ENCODE data around the gene GCK.
A peak's percentile ranks its signal among the peaks of the same experiment; 100 is the strongest.
"Not testable (repeated sequence)": the region's sequence is repeated elsewhere in the genome, so short reads cannot be mapped to it uniquely, and the experiment has no call there.

The GCK gene

DNA sequence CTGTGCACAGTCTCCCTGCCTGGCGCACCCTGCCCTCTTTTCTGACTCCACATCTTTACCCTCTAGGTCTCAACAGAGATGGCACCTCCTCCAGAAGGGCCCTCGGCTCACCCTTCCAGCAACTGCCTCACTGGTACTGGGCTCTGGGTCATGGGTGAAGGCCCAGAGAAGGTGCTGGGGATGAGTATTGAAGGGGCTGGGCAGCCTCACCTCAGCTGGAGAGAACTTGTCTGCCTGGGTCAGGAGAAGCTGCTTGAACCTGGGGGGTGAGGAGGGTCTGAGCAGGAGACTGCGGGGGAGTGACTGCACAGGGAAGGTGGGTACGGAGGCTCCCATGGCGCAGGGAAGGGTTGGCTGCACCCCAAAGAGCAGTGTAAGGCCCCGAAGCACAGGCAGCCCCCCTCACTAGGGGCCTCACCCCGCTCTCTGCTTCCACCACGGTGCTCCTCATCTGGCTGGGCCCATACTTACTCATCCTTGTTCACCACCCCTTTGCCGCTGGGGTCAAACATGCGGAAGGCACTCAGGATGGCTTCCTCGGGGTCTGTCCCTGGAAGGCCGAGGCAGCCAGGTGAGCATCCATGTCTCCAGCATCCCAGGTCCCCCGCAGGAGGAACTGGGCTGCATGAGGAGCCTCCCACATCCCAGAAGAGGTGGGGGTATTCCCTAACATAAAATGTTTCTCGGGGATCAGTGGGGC, 49.8 kb downstream of the GCK start:
- DNase-seq = no peak

DNA sequence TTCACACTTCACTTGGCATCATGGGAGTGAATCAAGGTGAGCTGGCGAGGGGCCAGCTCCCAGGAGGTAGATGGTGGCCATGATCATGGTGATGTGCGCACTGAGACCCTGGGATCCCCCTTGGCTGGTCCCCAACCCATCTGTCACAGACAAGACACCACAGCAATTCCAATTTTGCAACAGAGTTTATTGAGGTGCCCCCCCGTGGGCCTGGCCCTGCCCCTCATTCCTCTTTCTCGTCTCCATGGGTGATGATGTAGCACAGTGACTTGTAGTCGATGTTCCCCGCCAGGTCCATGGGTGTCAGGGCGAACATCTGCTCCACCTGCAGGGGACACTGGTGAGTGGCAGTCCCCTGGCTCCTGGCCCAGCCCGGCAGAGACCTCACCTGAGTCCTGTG, 50.5 kb downstream of the GCK start:
- DNase-seq = no peak

DNA sequence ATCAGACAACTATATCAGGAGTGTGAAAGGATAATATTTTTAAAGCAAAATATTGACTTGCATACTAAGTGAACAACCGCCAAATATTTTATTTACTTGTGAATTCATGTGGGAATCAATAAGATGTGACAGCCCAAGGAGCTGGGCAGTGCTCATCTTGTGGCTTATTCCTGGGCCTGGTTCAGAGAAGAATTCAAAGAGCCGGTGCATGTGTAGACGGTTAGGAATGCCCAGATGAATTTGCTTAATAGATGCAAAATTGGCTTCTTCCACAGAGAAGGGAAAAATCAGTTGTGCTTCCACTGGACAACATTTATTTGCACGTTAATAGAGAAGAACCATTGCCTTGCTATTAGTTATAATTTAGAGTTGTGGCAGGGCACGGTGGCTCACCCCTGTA, 52.5 kb downstream of the GCK start:
- no peak for DNase-seq

DNA sequence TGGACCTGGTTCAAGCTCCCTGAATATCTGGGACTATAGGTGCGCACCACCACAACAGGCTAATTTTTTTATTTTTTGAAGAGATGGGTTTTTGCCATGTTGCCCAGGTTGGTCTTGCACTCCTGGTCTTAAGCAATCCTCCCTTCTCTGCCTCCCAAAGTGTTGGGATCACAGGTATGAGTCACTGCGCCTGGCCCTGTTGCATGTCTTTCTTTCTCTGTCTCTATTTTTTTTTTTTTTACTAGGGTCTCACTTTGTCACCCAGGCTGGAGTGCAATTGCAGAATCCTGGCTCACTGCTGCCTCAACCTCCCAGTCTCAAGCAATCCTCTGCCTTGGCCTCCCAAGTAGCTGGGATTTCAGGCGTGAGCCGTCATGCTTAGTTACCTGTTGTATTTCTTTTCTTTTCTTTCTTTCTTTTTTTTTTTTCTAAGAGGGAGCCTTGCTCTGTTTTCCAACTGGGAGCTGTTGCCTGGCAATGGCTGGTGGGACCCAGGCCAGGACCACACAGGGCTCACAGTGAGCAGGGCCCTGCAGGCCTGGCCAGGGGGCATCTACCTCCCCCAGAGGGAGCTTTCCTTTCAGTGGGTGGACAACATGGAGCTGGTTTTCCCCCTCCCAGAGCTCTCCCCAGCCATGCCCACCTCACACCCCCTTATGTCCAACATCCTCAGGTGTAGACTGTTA, 54.2 kb downstream of the GCK start:
- no peak for DNase-seq

DNA sequence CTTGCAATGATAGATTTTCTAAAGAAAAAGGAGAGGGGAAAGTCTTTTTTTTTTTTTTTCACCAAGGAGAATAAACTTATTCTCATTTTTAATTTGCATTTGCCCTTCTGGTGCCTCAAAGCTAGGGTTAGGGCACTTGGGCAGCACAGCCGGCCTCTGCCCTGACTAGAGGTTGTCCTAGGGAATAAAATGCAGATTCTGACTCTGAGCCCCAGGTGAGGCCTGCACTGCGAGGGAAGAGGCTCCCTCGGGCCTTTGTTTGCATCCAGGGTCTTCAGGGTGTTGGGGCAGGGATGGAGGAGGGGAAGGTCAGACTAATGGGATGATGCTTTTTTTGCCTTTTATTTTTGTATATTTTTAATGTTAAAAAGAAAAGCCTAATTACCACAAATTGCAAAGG, 55.9 kb downstream of the GCK start:
- no peak for DNase-seq

DNA sequence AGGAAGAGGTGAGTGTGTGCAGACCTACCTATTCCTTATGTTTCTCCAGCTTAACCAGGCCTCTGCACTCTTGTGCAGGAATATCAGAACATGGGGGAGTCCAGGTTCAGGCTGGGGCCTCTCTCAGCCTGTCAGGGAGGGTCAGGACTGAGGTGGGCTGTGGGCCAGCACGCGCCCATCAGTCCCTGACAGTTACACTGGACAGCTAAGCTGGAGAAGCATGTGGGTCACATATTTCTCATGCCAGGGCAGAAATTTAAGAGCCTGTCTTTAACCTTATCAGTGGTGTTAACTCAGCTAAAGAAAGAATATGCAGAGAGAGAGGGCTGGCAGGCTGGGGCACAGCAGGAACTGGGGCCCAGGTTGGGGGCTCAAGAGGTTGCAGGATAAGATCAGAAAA, 57.2 kb downstream of the GCK start:
- DNase-seq = no peak

DNA sequence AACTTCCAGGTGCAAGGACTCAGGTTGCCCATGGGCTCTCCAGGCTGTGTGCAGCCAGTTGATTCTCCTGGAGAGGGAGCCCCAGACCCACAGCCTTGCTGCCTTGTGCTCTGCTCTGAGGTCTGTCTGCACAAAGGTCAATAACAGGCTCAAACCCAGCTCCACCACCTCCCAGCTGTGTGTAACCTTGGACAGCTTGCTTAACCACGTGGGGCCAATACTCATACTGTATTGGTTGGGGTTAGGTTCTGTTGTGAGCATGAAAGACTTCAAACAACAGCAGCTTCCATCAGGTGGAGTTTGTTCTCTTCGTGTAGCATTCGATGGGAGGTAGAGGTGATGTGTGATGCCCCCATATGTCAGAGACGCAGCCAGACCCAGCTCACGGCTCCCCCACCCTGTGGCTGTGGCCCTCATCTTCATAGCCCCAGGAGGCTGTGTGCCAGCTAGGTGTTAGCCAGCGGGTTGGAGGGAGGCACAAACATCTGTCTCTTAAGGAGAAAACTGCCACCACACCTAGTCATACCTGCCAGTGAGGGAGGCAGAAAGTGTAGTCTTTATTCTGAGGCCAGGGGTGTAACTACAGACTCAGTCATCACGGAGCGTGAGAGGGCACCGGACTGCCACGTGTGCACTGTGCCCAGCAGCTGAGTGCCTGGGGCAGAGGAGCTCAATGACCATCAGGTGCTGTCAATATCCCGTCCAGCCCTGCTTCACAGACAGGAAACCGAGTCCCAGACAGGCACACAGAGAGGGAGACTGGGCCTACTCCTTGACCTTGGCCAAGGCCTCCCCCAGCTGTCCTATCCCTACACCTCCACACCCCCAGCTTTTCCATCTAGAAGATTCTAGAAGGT, 57.8 kb downstream of the GCK start:
- no peak for DNase-seq

DNA sequence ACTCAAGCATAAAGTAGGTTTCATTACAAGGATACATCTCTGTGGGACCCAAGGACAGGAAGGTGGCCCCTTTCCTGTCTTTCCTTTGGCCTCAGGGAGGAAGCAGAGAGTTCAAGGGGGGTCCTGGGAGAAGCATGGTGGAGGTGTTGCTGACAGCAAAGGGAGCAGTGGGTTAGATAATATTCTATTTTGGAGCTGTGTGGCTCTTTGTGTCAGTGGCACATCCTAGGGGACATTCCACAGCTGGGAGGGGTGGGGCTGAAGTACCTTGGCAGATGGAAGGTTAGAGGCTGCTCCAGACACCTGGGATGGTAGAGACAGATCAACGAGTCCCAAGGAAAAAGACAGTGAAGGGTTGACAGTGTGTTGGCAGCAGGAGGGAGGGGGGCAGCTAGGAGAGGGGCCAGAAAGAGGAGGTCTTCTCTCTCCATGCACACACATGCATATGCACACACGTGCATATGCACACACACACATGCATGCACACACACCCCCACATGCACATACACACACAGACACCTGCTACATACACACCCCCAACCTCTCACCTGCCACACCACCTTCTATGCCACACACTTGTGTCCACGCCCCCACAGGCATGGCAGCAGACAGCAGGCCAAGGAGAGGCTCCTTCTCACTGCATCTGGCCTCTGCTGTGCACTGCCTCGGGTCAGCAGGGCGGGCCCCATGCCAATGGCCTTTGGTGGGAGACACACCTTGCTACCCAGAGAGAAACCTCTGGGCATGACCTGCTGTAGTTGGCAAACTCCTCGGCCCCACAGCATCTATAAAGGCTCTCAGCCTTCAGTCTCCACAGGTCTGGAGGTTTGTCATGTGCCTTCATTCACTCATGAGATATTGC, 60.3 kb downstream of the GCK start:
- DNase-seq = no peak

DNA sequence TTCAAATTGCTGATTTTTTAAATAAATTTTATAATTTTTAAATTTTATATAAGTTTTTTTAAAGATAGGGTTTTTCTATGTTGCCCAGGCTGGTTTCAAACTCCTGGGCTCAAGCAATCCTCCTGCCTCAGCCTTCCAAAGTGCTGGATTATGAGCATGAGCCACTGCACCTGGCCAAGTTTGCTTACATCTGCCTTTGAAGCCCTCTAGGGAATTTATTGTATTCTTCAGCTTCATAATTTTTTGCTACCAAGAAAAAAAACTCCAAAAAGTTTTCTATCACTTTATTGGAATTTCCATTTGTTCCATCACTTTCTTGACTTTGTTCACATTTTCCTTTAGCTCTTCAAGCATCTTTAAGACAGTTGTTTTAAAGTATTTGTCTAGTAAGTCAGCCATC, 62.1 kb downstream of the GCK start:
- DNase-seq = no peak

DNA sequence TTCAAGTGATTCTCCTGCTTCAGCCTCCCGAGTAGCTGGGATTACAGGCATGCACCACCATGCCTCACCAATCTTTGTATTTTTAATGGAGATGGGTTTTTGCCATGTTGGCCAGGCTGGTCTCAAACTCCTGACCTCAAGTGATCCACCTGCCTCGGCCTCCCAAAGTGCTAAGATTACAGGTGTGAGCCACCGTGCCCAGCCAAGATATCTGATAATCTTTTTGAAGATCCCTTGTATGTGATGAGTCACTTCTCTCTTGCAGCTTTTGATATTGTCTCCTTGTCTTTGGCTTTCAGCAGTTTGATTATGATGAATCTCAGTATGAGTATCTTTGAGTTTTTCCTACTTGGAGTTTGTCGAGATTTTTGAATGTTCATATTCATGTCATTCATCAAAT, 62.7 kb downstream of the GCK start:
- not testable (repeated sequence) for DNase-seq

DNA sequence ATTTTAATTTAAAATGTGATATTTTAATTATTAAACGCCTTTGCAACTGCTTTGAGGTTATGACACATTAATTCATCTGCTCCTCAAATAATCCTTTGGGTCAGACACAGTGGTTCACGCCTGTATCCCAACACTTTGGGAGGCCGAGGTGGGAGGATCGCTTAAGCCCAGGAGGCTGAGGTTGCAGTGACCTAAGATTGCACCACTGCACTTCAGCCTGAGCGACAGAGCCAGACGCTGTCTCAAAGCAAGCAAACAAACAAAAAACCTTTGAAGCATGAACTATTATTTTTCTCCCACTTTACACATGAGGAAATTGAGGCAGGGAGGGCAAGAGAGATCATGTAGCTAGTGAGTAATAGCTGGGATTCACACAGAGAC, 64.4 kb downstream of the GCK start:
- no peak for DNase-seq

DNA sequence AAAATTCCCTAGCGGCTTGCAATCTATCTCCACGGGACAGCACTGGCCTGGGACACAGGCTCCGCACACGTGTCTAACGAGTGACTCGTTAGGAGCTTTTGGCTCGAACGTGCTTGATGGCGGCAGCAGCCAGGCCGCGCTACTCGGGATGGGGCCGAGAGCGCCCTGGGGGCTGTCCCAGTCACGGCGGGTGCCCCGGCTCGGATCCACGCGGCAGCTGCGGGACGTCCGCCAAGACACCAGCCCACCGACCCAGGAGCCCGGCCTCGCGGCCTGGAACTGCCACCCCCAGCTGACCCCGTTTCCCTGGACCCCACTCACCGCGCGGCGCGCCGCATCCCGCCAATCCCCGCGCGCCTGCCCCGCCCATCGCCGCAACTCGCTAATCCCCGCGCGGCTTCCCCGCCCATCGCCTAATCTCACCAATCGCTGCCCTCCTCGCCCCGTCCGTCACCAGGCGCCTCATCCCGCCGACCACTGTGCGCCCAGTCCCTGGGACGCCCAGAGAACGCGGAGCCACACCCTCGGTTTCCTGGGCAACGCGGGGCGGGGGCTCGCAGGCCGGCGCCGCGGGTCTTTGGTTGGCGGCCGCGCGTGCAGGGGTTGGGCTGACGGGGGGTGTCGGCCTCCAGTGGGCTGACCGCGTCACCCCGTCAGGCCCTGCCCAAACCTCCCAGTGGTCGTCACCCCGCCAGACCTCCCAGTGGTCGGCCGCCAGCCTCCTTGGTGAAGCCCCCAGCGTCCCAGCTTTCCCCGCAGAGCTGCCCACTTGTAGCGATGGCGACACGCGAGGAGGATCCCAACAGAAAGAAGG, 65.8 kb downstream of the GCK start, which contains the start of gene POLD2:
Gene POLD2, minus strand, starts transcription at position 359 of the 814 bp plus-strand sequence. CDS start 1,495 bp downstream, outside the sequence.
- DNase-seq = peak; percentile 96

DNA sequence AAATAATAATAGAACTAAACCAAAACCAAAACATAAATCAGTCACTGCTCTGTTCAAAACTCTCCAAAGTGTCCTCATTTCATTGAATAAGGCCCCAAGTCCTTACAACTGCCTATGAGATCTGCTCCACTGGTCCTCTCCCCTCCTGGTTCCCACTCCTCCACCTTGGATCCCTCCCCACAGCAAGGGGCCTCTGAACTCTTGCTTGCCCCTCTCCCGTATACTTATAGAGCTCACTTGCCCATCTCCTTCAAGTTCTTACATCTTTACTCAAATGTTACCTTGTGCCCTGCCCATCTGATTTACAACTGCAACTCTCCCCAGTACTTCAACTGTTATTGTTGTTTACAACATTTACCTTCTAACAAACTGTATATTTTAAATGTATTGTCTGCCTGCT, 66.7 kb downstream of the GCK start:
- no peak for DNase-seq

DNA sequence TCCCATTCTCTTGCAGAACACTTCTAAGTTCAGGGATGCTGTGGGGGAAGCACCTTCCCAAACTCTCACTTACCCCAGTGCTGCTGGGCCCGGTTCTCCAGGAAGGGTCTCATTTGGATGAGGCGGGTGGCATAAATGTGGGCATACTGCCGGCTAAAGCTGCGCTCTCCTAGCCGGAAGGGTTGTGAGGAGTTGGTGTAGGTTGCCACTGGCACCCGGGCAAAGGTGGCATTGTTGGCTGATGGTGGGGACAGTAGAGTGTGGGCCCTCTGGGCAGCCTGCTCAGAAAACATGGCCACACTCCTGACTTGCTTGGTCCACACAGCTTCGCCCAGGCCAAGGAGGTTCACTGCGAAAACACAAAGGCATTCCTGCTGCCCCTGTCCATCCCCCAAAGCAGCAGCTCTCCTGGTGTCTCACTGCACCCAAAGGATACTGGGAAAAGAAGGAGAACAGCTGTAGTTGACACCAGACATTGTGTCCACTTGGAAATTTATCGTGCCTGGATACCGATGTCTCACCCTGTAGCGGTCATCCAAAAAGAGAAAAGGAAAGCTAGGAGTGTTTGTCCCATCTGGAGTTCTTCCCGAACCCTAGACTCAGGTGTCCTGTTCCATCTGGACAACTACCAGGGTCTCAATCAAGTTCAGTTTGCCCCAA, 67.3 kb downstream of the GCK start:
- DNase-seq = no peak

DNA sequence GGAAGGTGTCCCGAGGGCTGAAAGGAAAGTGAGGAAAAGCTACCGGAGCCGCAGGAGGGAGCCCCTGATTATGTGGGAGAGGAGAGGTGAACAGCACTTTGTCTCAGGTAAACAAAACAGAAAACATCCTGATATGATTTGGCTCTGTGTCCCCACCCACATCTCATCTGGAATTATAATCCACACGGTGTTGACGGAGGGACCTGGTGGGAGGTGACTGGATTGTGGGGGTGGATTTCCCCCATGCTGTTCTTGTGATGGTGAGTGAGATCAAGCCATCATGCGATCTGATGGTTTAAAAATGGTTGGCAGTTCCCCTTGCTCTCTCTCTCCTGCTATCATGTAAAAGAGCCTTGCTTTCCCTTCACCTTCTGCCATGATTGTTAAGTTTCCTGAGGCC, 68.8 kb downstream of the GCK start:
- no peak for DNase-seq

DNA sequence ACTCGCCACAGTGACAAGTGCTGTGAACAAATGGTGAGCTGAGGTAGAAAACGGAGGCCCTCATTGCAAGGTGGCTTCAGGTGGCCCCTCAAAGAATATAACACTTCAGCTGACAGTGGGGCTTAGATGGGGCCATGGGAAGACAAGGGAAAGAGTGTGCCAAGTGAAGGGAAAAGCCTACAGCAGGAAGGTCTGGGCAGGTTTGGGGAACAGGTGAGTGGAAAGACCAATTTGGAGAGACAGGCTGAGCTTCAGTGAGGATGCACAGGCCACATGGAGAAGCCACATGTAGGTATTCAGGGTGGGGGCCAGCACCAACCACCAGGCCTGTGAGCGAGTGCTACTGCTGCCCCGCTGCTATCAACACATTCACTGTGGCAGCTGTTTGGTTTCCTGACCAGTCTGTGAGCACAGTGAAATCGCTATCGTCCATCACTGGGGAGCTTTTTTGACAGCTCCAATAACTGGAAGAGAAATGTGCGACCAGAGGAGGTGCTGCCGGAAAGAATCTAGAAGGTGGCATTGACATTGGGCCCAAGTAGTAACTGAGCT, 69.3 kb downstream of the GCK start:
- DNase-seq = no peak

DNA sequence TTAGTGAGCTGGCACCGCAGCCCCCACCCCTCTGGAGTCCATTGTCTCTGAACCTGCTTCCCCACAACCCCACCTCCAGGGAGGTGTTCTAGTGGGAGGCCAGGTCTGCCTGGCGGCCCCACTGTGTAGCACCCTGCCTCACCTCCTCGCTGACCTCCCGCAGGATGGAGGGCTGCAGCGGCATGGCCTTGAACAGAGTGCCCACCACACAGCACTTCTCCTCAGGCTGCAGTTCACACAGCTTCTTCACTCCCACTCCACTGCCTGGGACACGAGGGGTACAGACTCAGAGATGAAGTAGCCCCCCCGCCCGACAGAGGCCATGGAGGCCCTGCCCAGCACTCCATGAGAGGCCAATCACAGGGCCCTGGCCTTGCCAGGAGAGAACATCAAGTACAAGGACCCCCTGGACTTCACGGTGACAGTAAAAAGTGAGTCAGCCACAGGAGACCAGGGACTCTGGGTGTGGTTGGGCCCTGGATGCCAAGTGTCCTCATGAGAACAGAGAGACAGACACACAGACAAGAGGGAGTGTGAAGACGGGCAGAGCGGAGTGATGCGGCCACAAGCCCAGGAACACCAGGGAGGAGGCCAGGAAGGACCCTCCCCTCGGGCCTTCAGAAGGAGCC, 71.3 kb downstream of the GCK start:
- no peak for DNase-seq

DNA sequence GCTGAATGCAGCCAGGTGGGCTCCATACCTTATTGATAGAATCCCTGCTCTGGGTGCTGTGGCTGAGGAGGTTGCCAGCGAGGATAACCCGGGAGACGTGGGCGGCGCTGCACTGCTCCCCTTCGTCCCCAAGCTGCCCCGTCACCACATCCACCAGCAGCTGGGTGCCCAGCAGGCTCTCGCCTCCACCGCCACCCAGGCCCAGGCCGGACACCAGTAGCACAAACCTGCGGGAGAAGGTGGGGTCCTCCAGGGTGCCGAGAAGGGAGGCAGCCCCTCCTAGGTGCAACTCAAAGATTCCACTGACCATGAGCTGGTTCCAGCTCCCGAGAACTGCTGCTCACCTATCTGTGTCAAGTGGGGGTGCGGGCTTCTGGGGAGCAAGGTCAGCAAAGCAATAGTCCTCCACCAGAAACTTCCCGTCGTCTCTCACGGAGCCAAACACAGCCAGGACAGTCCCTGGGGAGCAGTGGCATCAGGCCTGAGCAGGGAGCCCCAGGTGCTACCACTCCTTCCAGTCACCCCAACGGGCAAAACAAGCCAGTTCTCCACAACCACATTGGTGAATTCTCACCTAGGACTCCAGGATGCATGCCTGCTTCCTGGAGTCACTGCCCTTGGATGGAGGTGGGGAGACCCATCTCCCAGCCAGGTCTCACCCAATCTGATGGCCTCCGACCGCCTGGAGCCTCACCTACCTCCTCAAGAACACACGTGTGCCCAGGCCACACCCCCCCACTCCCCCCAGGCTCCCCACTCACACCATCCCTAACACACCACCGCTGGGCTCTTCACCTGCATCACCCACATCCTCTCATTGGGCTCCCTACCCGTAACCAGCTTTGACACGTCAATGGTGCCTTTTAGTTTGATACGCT, 72.2 kb downstream of the GCK start:
- no peak for DNase-seq

DNA sequence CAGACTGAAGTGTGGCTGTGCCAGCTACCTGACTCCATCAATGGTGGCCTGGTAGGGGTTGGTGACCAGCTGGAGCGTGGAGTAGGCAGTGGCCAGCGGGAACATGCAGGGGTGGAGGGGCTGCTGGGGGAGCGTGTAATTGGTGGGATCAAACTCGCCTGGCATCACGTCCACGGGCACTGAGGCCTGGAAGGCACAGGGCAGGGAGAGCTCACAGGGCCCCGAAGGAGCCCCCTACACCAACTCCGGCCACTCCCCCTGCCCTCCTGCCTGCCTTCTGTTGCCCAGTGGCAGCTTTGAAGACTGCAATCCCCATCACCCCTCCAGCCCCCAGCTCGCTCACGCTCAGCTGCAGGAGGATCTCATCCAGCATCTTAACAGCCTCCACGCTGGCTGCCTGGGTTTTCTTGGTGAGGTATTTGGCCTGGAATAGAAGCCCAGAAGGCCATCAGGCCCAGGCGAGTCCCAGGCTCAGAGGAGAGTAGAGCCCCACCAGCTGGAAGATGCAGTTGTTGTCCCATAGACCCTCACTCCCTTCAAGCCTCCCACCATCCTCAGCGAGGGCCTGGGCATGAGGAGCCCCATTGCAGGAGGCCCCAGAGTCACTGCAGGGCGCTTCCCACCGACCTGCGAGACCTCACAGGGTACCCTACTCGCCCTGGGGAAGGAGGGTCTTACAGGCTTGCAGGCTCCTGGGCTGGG, 73.0 kb downstream of the GCK start:
- no peak for DNase-seq
